Activated CD8-positive, alpha-beta T cell treated with anti-CD3 and anti-CD28 coated beads for 36 hours (primary cell): ENCODE results near the gene GRHL1. TPM values are rescaled to one million over a fixed set of nuclear protein-coding genes. Genes with fewer than 3 reads are reported as not detected.
A peak's percentile ranks its signal among the peaks of the same experiment; 100 is the strongest.

Source experiments
- ATAC-seq: fragments of 200-7000 bp; cut with Tn5 transposase; one replicate; pipeline ENCODE4 v1.10.0; 2021; ENCODE audit warnings: mild to moderate bottlenecking, moderate library complexity
- CTCF ChIA-PET: fragments of 350-600 bp; sonication (Branson Sonifier 250); formaldehyde crosslinking; loops from one replicate; lab custom pipeline; 2021; ENCODE audit warnings: antibody characterized with exemption; lab: Charles Lee
- POLR2A ChIA-PET: fragments of 350-600 bp; sonication (Branson Sonifier 250); formaldehyde crosslinking; loops from one replicate; lab custom pipeline; 2021; ENCODE audit warnings: antibody characterized with exemption; lab: Charles Lee
- DNase-seq: peaks from one replicate; pipeline ENCODE4 v3.0.0-alpha.2; 2020
- H3K27ac Mint-ChIP-seq: one replicate; pipeline ENCODE4 v1.8.0; 2021; ENCODE audit warnings: mild to moderate bottlenecking, mixed read lengths
- H3K27me3 Mint-ChIP-seq: one replicate; pipeline ENCODE4 v1.8.0; 2021; ENCODE audit warnings: mixed read lengths
- H3K36me3 Mint-ChIP-seq: one replicate; pipeline ENCODE4 v1.8.0; 2021; ENCODE audit warnings: low read depth, mixed read lengths
- H3K4me1 Mint-ChIP-seq: one replicate; pipeline ENCODE4 v1.8.0; 2021; ENCODE audit warnings: low read depth, mixed read lengths
- H3K4me3 Mint-ChIP-seq: one replicate; pipeline ENCODE4 v1.8.0; 2021; ENCODE audit warnings: mild to moderate bottlenecking, moderate library complexity, mixed read lengths
- H3K9me3 Mint-ChIP-seq: one replicate; pipeline ENCODE4 v1.8.0; 2021; ENCODE audit warnings: mixed read lengths
- intact Hi-C: fragments of 100-400 bp; cut with micrococcal nuclease; formaldehyde crosslinking; loops from one replicate; pipeline ENCODE4 v1.10.0; 2022
- total RNA-seq, 2 experiments: library from RNA; stranded (reverse); gene quantifications; one replicate each; pipeline ENCODE4 v1.2.3, GENCODE V29; 2021
- TF ChIP-seq, protein P1 (sequence below): fragments of 200-600 bp; IDR thresholded peaks from one replicate; pipeline ENCODE4 v1.8.0; 2022; ENCODE audit warnings: antibody characterized with exemption, mild to moderate bottlenecking

GRHL1 gene
- total RNA-seq, 2 experiments from 2014 or later, result 0.20 to 0.25 TPM

DNA sequence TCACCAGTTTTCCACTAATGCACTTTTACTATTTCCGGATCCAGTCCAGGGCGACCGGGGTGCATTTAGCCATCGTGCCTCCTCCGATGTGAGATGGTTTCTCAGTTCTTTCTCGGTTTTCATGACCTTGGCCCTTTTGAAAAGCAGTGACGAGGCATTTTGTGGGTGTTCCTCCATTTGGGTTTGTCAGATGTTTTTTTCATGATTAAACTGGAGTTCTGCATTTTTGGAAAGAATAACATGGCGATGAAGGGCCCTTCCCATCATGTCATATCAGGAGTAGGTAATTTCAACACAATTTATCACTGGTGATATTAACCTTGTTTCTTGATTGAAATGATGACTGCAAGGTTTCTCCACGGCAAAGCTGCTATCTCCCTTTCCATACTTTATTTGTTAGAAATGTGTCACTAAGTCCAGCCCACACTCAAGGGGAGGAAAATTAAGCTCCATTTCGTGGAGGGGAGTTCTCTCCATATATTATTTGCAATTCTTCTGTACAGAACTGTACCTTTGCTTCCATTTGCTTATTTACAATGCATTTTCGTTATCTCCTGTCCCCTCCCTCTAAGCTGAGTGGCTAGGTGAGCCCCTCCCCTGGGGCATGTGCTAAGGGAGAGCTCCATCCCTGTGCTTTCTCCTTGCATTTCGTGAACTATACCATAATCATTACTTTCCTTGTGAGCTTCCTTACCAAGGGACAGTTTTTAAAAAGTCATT lies 83.0 kb downstream of the GRHL1 start:
- no peak overlapping the region for H3K4me3 Mint-ChIP-seq
- ChIA-PET CTCF (interaction anchor here (0.9 to 5.3 kb wide), 4 partner anchors 13 to 221 kb away, joined by 3 to 29 read pairs (median 5); no protein-coding TSS in a partner anchor), POLR2A (interaction anchor here (0.7 to 1.7 kb wide), 2 partner anchors 8 to 403 kb away, joined by 3 to 7 read pairs; partner anchors contain the start of gene YWHAQ)
- ATAC-seq (no peak), DNase-seq (no peak)
- H3K9me3 Mint-ChIP-seq, result no peaks in the 10 kb centered on the region
- intact Hi-C loops, result no loop called here
- H3K36me3 Mint-ChIP-seq, result no peaks in the 10 kb centered on the region
- TF ChIP-seq, protein P1, sequence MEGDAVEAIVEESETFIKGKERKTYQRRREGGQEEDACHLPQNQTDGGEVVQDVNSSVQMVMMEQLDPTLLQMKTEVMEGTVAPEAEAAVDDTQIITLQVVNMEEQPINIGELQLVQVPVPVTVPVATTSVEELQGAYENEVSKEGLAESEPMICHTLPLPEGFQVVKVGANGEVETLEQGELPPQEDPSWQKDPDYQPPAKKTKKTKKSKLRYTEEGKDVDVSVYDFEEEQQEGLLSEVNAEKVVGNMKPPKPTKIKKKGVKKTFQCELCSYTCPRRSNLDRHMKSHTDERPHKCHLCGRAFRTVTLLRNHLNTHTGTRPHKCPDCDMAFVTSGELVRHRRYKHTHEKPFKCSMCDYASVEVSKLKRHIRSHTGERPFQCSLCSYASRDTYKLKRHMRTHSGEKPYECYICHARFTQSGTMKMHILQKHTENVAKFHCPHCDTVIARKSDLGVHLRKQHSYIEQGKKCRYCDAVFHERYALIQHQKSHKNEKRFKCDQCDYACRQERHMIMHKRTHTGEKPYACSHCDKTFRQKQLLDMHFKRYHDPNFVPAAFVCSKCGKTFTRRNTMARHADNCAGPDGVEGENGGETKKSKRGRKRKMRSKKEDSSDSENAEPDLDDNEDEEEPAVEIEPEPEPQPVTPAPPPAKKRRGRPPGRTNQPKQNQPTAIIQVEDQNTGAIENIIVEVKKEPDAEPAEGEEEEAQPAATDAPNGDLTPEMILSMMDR, result no peak
- peaks cover 19% of the 10 kb centered on the region for H3K4me1 Mint-ChIP-seq
- no peak overlapping the region for H3K27ac Mint-ChIP-seq
- no peaks in the 10 kb centered on the region for H3K27me3 Mint-ChIP-seq

DNA sequence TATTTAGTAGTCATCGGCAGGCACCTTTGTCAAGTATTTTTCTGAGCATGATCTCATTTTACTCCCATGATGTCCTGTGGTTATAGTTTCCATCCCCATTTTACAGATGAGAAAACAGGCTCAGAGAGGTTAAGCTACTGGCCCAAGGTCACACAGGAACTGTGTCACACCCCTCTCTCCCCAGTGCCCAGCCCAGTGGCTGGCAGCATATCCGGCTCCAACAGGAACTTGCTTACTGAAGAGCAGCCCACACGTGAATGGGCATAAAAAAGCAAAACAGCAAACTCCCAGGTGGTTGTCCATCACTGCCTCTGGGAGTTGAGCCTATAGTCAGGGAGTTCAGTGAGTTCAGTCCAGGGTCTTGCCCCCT lies 83.5 kb downstream of the GRHL1 start:
- no peak overlapping the region for H3K27ac Mint-ChIP-seq
- H3K9me3 Mint-ChIP-seq, result no peaks in the 10 kb centered on the region
- intact Hi-C loops, result no loop called here
- no peaks in the 10 kb centered on the region for H3K36me3 Mint-ChIP-seq
- TF ChIP-seq, protein P1, result no peak
- H3K4me3 Mint-ChIP-seq, result no peak overlapping the region
- POLR2A ChIA-PET, result interaction anchor here (0.7 to 1.7 kb wide), 2 partner anchors 13 to 404 kb away, joined by 3 to 5 read pairs; partner anchors contain the start of gene YWHAQ
- ATAC-seq (no peak), DNase-seq (no peak)
- CTCF ChIA-PET, result interaction anchor here (0.9 to 5.3 kb wide), 6 partner anchors 12 to 222 kb away, joined by 3 to 29 read pairs (median 4); no protein-coding TSS in a partner anchor
- no peaks in the 10 kb centered on the region for H3K27me3 Mint-ChIP-seq
- H3K4me1 Mint-ChIP-seq, result peaks cover 14% of the 10 kb centered on the region

DNA sequence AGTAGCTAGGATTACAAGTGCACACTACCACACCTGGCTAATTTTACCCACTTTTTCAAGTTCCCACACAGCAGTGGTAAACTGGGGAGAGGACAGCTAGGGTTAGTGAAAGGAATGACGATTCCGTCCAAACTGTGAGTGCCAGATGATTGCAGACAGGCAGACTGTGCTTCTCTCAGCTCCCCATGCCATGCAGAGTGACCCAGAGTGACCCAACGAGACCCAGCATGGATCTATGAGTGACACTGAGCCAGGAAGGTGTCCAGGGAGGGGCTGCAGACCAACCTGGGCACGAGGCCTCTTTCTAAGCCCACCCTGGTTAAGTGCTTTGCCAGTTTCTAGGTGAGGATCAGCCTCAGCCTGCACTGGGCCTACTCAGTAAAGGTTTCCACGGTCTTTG lies 84.1 kb downstream of the GRHL1 start:
- CTCF ChIA-PET, result interaction anchor here (1.4 to 5.3 kb wide), 5 partner anchors 12 to 222 kb away, joined by 3 to 29 read pairs (median 6); no protein-coding TSS in a partner anchor
- peaks cover 10% of the 10 kb centered on the region for H3K4me1 Mint-ChIP-seq
- no peaks in the 10 kb centered on the region for H3K27me3 Mint-ChIP-seq
- no peak overlapping the region for H3K27ac Mint-ChIP-seq
- intact Hi-C loops, result no loop called here
- POLR2A ChIA-PET, result interaction anchor here (0.7 to 1.7 kb wide), 2 partner anchors 13 to 405 kb away, joined by 3 to 5 read pairs; partner anchors contain the start of gene YWHAQ
- H3K4me3 Mint-ChIP-seq, result no peak overlapping the region
- H3K9me3 Mint-ChIP-seq, result no peaks in the 10 kb centered on the region
- ATAC-seq (no peak), DNase-seq (no peak)
- TF ChIP-seq, protein P1, result no peak
- H3K36me3 Mint-ChIP-seq, result no peaks in the 10 kb centered on the region

DNA sequence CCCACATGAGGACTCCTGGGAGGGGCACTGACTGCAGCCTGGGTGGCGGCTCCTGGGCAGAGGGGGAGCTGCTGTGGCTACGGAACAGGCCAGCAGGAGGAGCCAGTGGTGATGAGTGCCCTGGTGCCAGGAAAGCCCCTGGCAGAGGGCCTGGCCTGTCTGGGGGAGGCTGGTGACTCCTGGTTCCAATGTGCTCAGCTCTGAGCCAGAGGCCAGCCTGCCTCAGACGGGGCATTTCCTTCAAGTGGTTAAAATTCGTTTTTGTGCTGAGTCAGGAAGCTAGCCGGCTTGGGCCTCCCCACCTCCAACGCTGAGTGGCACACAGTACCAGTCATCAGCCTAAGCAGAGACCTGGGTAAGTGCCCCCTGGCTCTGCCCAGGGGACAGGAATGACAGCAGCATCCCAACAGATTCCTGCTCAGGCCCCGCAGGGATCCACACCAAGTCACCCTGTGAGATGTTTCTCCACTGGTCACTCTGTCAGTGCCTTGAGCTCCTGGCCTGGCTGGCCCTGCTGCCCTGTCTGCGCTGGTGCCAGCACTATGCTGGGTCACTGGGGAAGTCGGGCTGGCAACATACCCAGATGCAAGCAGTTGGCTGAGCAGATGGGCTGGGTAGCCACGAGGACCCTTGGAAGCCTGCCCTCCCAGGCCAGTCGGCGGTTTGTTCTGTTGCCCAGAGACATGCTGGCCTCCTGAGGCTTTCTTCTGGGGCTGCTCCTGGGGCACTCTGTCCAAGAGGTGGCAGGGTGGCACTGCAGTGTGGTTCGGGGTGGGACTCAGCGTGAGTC lies 84.8 kb downstream of the GRHL1 start:
- peak; percentile 74 for DNase-seq
- Mint-ChIP-seq H3K27me3 (no peaks in the 10 kb centered on the region), H3K4me1 (peaks cover 10% of the 10 kb centered on the region), H3K36me3 (no peaks in the 10 kb centered on the region), H3K4me3 (no peak overlapping the region), H3K9me3 (no peaks in the 10 kb centered on the region), H3K27ac (no peak overlapping the region)
- TF ChIP-seq, protein P1, result peak; percentile 27
- CTCF ChIA-PET, result interaction anchor here (0.6 to 5.3 kb wide), 7 partner anchors 11 to 277 kb away, joined by 3 to 29 read pairs (median 5); no protein-coding TSS in a partner anchor
- intact Hi-C loops, result no loop called here
- ATAC-seq, result peak; percentile 93
- POLR2A ChIA-PET, result interaction anchor here (1.7 kb wide), 1 partner anchor 12 kb away, joined by 5 read pairs; no protein-coding TSS in a partner anchor
